Measurements from ENCODE around the gene PRDM16.

- TF ChIP-seq, protein P1, sequence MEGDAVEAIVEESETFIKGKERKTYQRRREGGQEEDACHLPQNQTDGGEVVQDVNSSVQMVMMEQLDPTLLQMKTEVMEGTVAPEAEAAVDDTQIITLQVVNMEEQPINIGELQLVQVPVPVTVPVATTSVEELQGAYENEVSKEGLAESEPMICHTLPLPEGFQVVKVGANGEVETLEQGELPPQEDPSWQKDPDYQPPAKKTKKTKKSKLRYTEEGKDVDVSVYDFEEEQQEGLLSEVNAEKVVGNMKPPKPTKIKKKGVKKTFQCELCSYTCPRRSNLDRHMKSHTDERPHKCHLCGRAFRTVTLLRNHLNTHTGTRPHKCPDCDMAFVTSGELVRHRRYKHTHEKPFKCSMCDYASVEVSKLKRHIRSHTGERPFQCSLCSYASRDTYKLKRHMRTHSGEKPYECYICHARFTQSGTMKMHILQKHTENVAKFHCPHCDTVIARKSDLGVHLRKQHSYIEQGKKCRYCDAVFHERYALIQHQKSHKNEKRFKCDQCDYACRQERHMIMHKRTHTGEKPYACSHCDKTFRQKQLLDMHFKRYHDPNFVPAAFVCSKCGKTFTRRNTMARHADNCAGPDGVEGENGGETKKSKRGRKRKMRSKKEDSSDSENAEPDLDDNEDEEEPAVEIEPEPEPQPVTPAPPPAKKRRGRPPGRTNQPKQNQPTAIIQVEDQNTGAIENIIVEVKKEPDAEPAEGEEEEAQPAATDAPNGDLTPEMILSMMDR (IDR thresholded peaks at IDR 0.05 in 2 of 3, conservative IDR thresholded peaks at IDR 0.05 in 1 of 3; ENCODE audit: borderline replicate concordance in 1 of 3, insufficient read depth in 1 of 3, low read depth in 2 of 3, low read length in 2 of 3): no peak
- TF ChIP-seq EZH2 (IDR thresholded peaks at IDR 0.05): no peak
- TF ChIP-seq EGR1 (IDR thresholded peaks at IDR 0.05; ENCODE audit: low read depth): no peak
- TF ChIP-seq CEBPB (IDR thresholded peaks at IDR 0.05; ENCODE audit: low read depth): no peak
- TF ChIP-seq ZFX (IDR thresholded peaks at IDR 0.05): no peak
- TF ChIP-seq TCF7L2 (IDR thresholded peaks at IDR 0.05; ENCODE audit: borderline replicate concordance, extremely low read depth, insufficient read depth, insufficient read length): no peak
- TF ChIP-seq EZH2phosphoT487 (IDR thresholded peaks at IDR 0.05; ENCODE audit: borderline replicate concordance): no peak
- no peak for TF ChIP-seq POLR2A (IDR thresholded peaks at IDR 0.05; ENCODE audit: borderline replicate concordance, extremely low read depth, insufficient read depth, insufficient read length)
- no peak for TF ChIP-seq ZNF274 (IDR thresholded peaks at IDR 0.05; ENCODE audit: low read depth, low read length)
- TF ChIP-seq, protein P2, sequence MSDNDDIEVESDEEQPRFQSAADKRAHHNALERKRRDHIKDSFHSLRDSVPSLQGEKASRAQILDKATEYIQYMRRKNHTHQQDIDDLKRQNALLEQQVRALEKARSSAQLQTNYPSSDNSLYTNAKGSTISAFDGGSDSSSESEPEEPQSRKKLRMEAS (IDR thresholded peaks at IDR 0.05): no peak
- no peak for TF ChIP-seq CBX3 (IDR thresholded peaks at IDR 0.05; ENCODE audit: low read depth)
Observed at GRCh38 chr1:3433596-3434320, 364.8 kb downstream of the PRDM16 start.
